DMS79 treated with DMSO at 0.1 percent for 48 hours (cell line): ENCODE data around the gene ELF1.
"Not testable (repeated sequence)": the region's sequence is repeated elsewhere in the genome, so short reads cannot be mapped to it uniquely, and the experiment has no call there.

ENCODE experiments used
- DNase-seq: peaks from one replicate; lab custom pipeline; 2025; lab: John Stamatoyannopoulos, UW

Gene ELF1

DNA sequence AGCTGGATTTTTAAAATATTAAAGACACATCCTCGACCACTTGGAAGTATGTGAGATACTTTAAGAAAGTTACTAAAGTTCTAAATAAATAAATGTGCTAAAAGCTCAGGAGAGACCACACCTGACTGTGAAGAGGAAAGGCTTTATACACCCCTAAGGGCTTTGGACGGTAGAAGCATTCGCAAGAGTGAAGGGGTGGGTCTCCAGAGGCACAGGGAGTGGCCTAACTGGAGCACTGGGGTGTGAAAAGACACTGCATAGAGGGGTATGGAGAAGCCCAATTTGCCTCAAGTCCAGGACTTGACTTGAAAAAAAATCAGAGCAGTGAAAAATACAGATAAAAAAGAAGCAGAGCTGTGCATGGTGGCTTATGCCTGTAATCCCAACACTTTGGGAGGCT lies 125.5 kb downstream of the ELF1 start:
- not testable (repeated sequence) for DNase-seq

DNA sequence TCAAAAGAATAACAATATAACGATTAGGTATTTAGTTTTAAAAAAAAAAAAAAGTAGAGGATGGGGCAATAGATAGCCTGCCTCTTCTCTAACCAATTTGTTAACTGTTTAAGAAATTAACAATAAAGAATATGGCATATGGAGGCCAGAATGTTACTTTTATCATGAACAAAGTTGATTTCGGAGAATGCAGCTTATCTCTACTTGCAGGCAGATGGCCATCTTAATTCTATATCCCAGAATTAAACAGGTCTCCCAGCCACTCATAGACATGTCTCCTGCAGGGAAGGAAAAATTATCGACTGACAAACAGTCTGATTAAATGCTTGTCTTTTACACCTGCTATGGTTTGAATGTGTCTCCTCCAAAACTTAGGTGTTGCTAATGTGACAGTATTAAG lies 133.1 kb downstream of the ELF1 start:
- DNase-seq: no peak

DNA sequence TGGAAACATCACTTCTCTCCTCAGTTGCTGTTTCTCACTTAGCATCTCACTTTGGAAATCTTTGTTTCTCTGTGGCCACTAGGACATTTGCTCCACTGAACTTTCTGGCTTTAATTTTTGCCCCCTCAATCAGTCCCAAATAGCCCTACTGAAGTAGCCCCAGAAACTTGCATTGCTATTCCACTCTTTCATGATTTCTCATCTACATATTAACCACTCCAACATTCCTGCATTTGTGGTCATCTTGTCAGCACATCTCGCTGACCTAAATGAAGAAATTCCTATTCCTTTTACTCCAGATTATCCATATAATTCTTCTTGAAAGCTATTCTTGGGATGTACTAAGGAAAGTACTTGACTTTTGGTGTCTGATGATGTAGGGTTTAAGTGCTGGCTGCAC lies 134.9 kb downstream of the ELF1 start:
- not testable (repeated sequence) for DNase-seq
